GM18867 (cell line): Measurements from ENCODE around the gene EIF5B.
"Not testable (repeated sequence)": the region's sequence is repeated elsewhere in the genome, so short reads cannot be mapped to it uniquely, and the experiment has no call there.

ENCODE experiments used
- ATAC-seq: cut with Tn5 transposase; IDR thresholded peaks from one replicate; pipeline ENCODE4 v1.9.1; 2021; ENCODE audit warnings: mild to moderate bottlenecking, moderate library complexity; ENCODE audit not compliant: unreplicated experiment

Gene EIF5B, protein sequence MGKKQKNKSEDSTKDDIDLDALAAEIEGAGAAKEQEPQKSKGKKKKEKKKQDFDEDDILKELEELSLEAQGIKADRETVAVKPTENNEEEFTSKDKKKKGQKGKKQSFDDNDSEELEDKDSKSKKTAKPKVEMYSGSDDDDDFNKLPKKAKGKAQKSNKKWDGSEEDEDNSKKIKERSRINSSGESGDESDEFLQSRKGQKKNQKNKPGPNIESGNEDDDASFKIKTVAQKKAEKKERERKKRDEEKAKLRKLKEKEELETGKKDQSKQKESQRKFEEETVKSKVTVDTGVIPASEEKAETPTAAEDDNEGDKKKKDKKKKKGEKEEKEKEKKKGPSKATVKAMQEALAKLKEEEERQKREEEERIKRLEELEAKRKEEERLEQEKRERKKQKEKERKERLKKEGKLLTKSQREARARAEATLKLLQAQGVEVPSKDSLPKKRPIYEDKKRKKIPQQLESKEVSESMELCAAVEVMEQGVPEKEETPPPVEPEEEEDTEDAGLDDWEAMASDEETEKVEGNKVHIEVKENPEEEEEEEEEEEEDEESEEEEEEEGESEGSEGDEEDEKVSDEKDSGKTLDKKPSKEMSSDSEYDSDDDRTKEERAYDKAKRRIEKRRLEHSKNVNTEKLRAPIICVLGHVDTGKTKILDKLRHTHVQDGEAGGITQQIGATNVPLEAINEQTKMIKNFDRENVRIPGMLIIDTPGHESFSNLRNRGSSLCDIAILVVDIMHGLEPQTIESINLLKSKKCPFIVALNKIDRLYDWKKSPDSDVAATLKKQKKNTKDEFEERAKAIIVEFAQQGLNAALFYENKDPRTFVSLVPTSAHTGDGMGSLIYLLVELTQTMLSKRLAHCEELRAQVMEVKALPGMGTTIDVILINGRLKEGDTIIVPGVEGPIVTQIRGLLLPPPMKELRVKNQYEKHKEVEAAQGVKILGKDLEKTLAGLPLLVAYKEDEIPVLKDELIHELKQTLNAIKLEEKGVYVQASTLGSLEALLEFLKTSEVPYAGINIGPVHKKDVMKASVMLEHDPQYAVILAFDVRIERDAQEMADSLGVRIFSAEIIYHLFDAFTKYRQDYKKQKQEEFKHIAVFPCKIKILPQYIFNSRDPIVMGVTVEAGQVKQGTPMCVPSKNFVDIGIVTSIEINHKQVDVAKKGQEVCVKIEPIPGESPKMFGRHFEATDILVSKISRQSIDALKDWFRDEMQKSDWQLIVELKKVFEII

GRCh38 chr2:99337113-99338028 is at the start of gene EIF5B:
TSS of gene EIF5B (plus strand) at chr2:99337389. CDS start at chr2:99337555, 166 bp downstream.
- peak; percentile 61 for ATAC-seq

- ATAC-seq: no peak
Measured at GRCh38 chr2:99297994-99298393, 39.2 kb upstream of the EIF5B start.

DNA sequence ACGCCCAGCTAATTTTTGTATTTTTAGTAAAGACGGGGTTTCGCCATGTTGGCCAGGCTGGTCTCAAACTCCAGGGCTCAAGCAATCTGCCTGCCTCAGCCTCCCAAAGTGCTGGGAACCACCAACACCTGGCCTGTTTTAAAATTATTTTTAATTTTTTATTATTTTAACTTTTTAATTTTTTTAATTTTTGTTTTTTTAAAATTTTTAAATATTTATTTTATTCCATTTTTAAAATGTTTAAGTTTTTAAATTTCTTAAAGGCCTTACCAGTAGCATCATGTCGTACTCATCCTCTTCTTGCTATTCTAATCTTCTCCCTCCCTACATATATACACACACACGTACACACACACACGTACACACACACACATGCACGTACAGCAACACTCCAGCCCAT is 37.6 kb upstream of the EIF5B start:
- ATAC-seq: no peak

DNA sequence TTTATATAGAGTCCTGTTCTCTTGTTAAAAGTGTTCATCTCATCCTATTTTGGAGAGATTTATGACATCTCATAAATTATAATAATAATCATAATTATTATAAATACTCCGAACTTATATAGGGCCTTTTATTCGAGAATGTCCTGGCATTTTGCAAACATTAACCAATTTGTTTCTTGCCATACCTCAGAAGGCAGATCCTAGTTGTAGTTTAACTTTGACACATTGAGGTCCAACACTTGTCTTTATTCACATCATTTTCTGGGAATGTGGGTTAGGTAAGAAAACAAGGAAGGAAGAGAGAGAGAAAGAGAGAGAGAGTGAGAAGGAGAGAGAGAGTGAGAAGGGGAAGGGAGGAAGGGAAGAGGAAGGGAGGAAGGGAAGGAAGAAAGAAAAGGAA is 36.1 kb upstream of the EIF5B start, which contains the start of gene LYG1:
TSS of gene LYG1 (minus strand) at position 101 of the 400 bp plus-strand sequence. CDS start 5,527 bp downstream, outside the sequence.
- ATAC-seq: not testable (repeated sequence)

- no peak for ATAC-seq
Measured at GRCh38 chr2:99317161-99317872, 19.9 kb upstream of the EIF5B start.

DNA sequence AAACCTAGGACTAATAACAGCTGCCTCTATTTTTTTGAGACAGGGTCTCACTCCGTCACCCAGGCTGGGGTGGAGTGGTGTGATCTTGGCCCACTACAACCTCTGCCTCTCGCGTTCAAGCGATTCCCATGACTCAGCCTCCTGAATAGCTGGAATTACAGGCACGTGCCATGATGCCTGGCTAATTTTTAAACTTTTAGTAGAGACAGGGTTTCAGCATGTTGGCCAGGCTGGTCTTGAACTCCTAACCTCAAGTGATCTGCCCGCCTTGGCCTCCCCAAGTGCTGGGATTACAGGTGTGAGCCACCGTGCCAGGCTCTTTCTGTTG is 19.4 kb upstream of the EIF5B start:
- not testable (repeated sequence) for ATAC-seq

GRCh38 chr2:99325384-99325783 is 11.8 kb upstream of the EIF5B start:
- no peak for ATAC-seq

GRCh38 chr2:99335911-99336803 is 1.0 kb upstream of the EIF5B start, which contains the start of gene TXNDC9:
TSS of gene TXNDC9 (minus strand) at chr2:99336333. CDS start at chr2:99333210, 3,123 bp downstream.
- ATAC-seq: peak; percentile 73

DNA sequence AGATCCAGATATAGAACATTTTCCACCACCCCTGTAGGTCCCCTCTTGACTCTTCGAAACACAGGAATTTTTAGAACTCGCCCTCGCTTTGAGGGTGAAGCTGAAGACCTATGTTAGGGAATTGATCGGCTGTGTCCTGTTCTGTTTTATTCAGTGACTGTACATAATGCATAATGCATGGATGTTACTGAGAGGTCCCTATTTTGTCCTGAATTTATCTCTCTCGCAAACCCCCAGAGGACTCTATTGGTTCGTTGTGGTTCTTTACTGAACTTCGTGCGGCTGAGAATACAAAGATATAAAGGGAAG is 431 bp upstream of the EIF5B start:
- ATAC-seq: peak; percentile 2

DNA sequence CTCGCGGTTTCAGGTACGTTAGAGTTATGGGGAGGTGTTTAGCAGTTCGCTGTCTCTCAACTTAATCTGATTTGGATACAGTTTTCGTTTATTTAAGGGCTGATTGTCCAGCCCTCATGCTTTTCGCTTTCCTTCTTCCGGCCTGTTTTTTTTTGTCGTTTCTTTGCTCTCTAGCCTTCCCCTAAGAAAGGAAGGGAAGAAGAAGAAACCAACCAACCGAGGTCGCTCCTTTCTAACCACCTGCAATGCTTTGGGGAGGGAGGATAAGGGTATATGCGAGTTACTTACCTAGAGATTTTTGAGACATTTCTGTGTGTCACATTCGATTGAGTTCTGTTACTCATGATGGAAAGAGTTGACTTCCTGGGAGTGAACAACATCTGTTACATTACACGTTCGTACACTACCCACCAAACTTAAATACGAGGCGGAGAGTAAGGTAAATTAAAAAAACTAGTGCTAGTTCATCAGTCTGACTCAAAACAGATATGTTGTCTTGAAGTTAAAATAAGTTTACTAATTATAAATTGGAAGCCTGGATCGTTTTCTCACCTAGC is 918 bp downstream of the EIF5B start:
- no peak for ATAC-seq

- no peak for ATAC-seq
Measured at GRCh38 chr2:99340669-99341236, 3.6 kb downstream of the EIF5B start.

GRCh38 chr2:99342536-99342935 is 5.3 kb downstream of the EIF5B start:
- ATAC-seq: no peak

GRCh38 chr2:99345446-99345845 is 8.3 kb downstream of the EIF5B start:
- not testable (repeated sequence) for ATAC-seq

DNA sequence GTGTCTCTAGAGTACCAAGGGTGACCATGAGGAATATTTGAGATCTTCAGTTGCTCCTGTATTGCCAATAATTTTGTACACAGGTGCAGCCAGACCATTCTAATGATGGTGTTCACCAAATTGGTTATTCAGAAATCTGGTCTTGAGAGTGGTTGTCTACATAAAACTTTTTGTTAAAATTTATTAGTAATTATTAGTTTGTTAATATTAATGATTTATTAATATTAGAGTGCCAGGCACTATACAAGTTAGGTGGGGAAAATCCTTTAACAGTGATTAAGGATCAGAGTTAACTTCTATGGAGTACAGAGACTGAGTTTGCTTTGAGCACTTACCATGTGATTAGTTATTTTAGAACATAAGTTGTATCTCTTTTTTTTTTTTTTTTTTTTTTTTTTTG is 9.0 kb downstream of the EIF5B start:
- ATAC-seq: no peak

DNA sequence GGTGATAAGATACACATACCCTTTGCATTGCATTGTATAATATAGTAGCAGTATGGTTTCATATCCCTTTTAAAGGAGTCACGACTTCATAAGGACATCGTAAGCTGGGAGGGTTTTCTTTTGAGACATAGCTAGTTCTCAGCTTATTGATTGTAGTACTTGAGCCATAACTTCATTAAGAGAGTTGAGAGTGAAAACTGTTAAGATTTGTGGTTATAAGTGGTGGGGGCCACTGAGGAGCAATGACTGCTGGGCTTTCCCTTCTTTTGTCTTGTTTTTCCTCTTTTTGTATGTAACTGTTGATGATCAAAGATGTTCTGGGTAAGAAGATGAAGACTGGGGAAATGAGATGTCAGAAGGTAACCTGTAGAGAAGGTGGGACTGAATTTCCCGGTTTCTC is 11.0 kb downstream of the EIF5B start:
- ATAC-seq: peak; percentile 51

- ATAC-seq: no peak
Measured at GRCh38 chr2:99350194-99350593, 13.0 kb downstream of the EIF5B start.

DNA sequence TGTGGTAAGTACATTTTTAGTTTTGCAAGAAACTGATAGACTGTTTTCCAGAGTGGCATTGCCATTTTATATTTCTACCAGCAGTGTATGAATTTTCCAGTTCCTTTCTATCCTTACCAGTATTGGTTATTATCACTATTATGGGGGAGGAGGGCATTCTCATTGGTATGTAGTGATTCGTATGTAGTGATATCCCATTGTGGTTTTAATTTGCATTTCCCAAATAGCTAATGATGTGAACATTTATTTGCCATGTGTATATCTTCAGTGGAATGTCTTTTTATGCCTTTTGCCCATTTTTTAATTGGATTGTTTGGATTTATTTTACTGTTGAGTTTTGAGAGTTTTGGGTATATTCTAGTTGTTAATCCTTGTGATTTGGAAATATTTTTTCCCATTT is 16.9 kb downstream of the EIF5B start:
- ATAC-seq: no peak

- not testable (repeated sequence) for ATAC-seq
Measured at GRCh38 chr2:99354825-99355224, 17.6 kb downstream of the EIF5B start.
